GM23338 (cell line): Measurements from ENCODE around the gene PAPPA2. TPM values are rescaled to one million over a fixed set of nuclear protein-coding genes. Genes with fewer than 3 reads are reported as not detected.

Experiments used
- ATAC-seq: fragments of 200-7000 bp; cut with Tn5 transposase; 3 replicates; pipeline ENCODE4 v1.9.1; 2020
- DNase-seq: peaks from one replicate; pipeline ENCODE4 v3.0.0-alpha.2; 2015; ENCODE audit warnings: low spot score
- H2AFZ ChIP-seq: fragments of 200-600 bp; sonication (generic); 2 replicates; pipeline ENCODE4 v1.8.0; 2016; ENCODE audit warnings: antibody characterized with exemption, mild to moderate bottlenecking, moderate library complexity
- H3F3A ChIP-seq: fragments of 200-600 bp; sonication (generic); replicated peaks from 2 replicates; pipeline ENCODE4 v1.8.0; 2017; ENCODE audit warnings: antibody characterized with exemption, mixed run types, low read depth
- H3K27ac ChIP-seq: fragments of 200-600 bp; sonication (generic); 2 replicates; pipeline ENCODE4 v1.6.1; 2016; ENCODE audit warnings: low read depth
- H3K27me3 ChIP-seq: fragments of 200-600 bp; sonication (generic); 2 replicates; pipeline ENCODE4 v1.8.0; 2016; ENCODE audit warnings: mild to moderate bottlenecking, mixed run types, moderate library complexity; ENCODE audit not compliant: insufficient read depth
- H3K36me3 ChIP-seq: fragments of 200-600 bp; sonication (generic); 2 replicates; pipeline ENCODE4 v1.8.0; 2016; ENCODE audit warnings: mild to moderate bottlenecking; ENCODE audit not compliant: insufficient read depth
- H3K4me1 ChIP-seq: fragments of 200-600 bp; sonication (generic); 2 replicates; pipeline ENCODE4 v1.8.0; 2016; ENCODE audit warnings: mild to moderate bottlenecking, moderate library complexity; ENCODE audit not compliant: insufficient read depth
- H3K4me2 ChIP-seq: fragments of 200-600 bp; sonication (generic); 2 replicates; pipeline ENCODE4 v1.7.1; 2017; ENCODE audit warnings: mixed run types
- H3K4me3 ChIP-seq: fragments of 200-600 bp; sonication (generic); 2 replicates; pipeline ENCODE4 v1.6.1; 2016; ENCODE audit warnings: mixed run types
- H3K79me2 ChIP-seq: fragments of 200-600 bp; sonication (generic); replicated peaks from 2 replicates; pipeline ENCODE4 v1.8.0; 2017; ENCODE audit warnings: mild to moderate bottlenecking; ENCODE audit not compliant: insufficient read depth
- H3K9me2 ChIP-seq: fragments of 200-600 bp; sonication (generic); 2 replicates; pipeline ENCODE4 v1.8.0; 2017; ENCODE audit not compliant: insufficient read depth
- H4K20me1 ChIP-seq: fragments of 200-600 bp; sonication (generic); replicated peaks from 2 replicates; pipeline ENCODE4 v1.8.0; 2017; ENCODE audit warnings: mild to moderate bottlenecking; ENCODE audit not compliant: insufficient read depth
- H3K27ac Mint-ChIP-seq: 2 replicates; pipeline ENCODE4 v1.8.0; 2020; ENCODE audit warnings: inconsistent platforms, mild to moderate bottlenecking, moderate library complexity, mixed read lengths
- H3K27me3 Mint-ChIP-seq: 3 replicates; pipeline ENCODE4 v1.8.0; 2022; ENCODE audit warnings: low read depth, mild to moderate bottlenecking, moderate library complexity, mixed read lengths, inconsistent platforms; ENCODE audit not compliant: insufficient read depth, poor library complexity
- H3K36me3 Mint-ChIP-seq: 3 replicates; pipeline ENCODE4 v1.8.0; 2021; ENCODE audit warnings: low read depth, mild to moderate bottlenecking, inconsistent platforms, moderate library complexity, mixed read lengths
- H3K4me1 Mint-ChIP-seq: 3 replicates; pipeline ENCODE4 v1.8.0; 2020; ENCODE audit warnings: mild to moderate bottlenecking, inconsistent platforms, mixed read lengths
- H3K4me3 Mint-ChIP-seq: 3 replicates; pipeline ENCODE4 v1.8.0; 2021; ENCODE audit warnings: moderate library complexity, mild to moderate bottlenecking, inconsistent platforms, mixed read lengths
- H3K9me3 Mint-ChIP-seq: 3 replicates; pipeline ENCODE4 v1.8.0; 2020; ENCODE audit warnings: moderate library complexity, mild to moderate bottlenecking, inconsistent platforms, mixed read lengths
- CREB1 ChIP-seq: fragments of 250-450 bp; sonication (Bioruptor Pico); IDR thresholded peaks from 2 replicates; pipeline ENCODE4 v1.5.0; 2020; ENCODE audit warnings: low read depth, mild to moderate bottlenecking, moderate library complexity
- CTCF ChIP-seq, 2 experiments: fragments of 200-600 bp in 1 of 2; sonication (generic) in 1 of 2; conservative IDR thresholded peaks; 2 replicates each; pipeline versions ENCODE4 v1.5.1 to v1.6.1; 2016 to 2017; ENCODE audit warnings: antibody characterized with exemption in 2 of 2, low read depth in 2 of 2, mild to moderate bottlenecking in 2 of 2, moderate library complexity in 1 of 2
- ETS1 ChIP-seq: IDR thresholded peaks from 2 replicates; pipeline ENCODE4 v1.6.1; 2016; ENCODE audit warnings: antibody characterized with exemption
- EZH2 ChIP-seq: fragments of 200-600 bp; sonication (generic); IDR thresholded peaks from one replicate; pipeline ENCODE4 v1.8.0; 2017; ENCODE audit warnings: antibody characterized with exemption, mild to moderate bottlenecking, low read depth; ENCODE audit not compliant: unreplicated experiment
- EZH2phosphoT487 ChIP-seq: fragments of 200-600 bp; sonication (generic); IDR thresholded peaks from one replicate; pipeline ENCODE4 v1.8.1; 2018; ENCODE audit warnings: antibody characterized with exemption; ENCODE audit not compliant: unreplicated experiment
- JUNB ChIP-seq: IDR thresholded peaks from one replicate; pipeline ENCODE4 v1.6.1; 2016; ENCODE audit warnings: antibody characterized with exemption; ENCODE audit not compliant: unreplicated experiment
- NANOG ChIP-seq: IDR thresholded peaks from 2 replicates; pipeline ENCODE4 v1.6.1; 2016; ENCODE audit warnings: antibody characterized with exemption, borderline replicate concordance
- POLR2AphosphoS5 ChIP-seq: IDR thresholded peaks from 2 replicates; pipeline ENCODE4 v1.6.1; 2016; ENCODE audit warnings: antibody characterized with exemption, low read depth
- REST ChIP-seq: IDR thresholded peaks from one replicate; pipeline ENCODE4 v1.6.1; 2018; ENCODE audit warnings: antibody characterized with exemption; ENCODE audit not compliant: unreplicated experiment
- STAT1 ChIP-seq: IDR thresholded peaks from one replicate; pipeline ENCODE4 v1.6.1; 2016; ENCODE audit warnings: antibody characterized with exemption; ENCODE audit not compliant: unreplicated experiment
- ZNF114 ChIP-seq: fragments of 250-450 bp; sonication (Bioruptor Pico); IDR thresholded peaks from 2 replicates; pipeline ENCODE4 v1.5.0; 2020; ENCODE audit warnings: mild to moderate bottlenecking, moderate library complexity
- ZNF331 ChIP-seq: fragments of 250-450 bp; sonication (Bioruptor Pico); IDR thresholded peaks from 2 replicates; pipeline ENCODE4 v1.5.0; 2020; ENCODE audit warnings: low read depth, mild to moderate bottlenecking, moderate library complexity
- ZNF462 ChIP-seq: fragments of 250-450 bp; sonication (Bioruptor Pico); IDR thresholded peaks from 2 replicates; pipeline ENCODE4 v1.5.0; 2020; ENCODE audit warnings: mild to moderate bottlenecking, moderate library complexity
- polyA plus RNA-seq: library from polyadenylated mRNA; unstranded; fragments of >200 nt; fragmentation: Nextera tagmentation; extraction: Ambion mirVana; gene quantifications from 2 replicates; pipeline ENCODE4 v1.2.1, GENCODE V29; 2016
- total RNA-seq: library from RNA; depleted of rRNA; stranded (reverse); fragments of >200 nt; shearing (Covaris generic); gene quantifications from 2 replicates; pipeline ENCODE4 v1.2.3, GENCODE V29; 2014

Gene PAPPA2
- total and polyA plus RNA-seq, 2 experiments from 2014 or later, result 1.4 to 1.7 TPM

GRCh38 chr1:176852124-176852523, 389.1 kb downstream of the PAPPA2 start:
- no peaks in the 10 kb centered on the region for H4K20me1 ChIP-seq
- no peak overlapping the region for H3K4me2 ChIP-seq
- H3F3A ChIP-seq, result no peaks in the 10 kb centered on the region
- H3K27me3 ChIP-seq, result no peaks in the 10 kb centered on the region
- no peak for ATAC-seq
- no peak overlapping the region for H3K4me3 Mint-ChIP-seq
- H3K27ac ChIP-seq, result no peak overlapping the region
- no peaks in the 10 kb centered on the region for H3K4me1 Mint-ChIP-seq
- TF ChIP-seq EZH2phosphoT487 (no peak), CTCF (conservative IDR thresholded peaks at IDR 0.05; ENCODE audit: low read depth in 2 of 2) (no peak), REST (no peak), ZNF114 (CRISPR knock-in tag) (no peak), EZH2 (no peak), POLR2AphosphoS5 (no peak), ZNF331 (CRISPR knock-in tag) (no peak), ETS1 (no peak), CREB1 (CRISPR knock-in tag) (no peak), STAT1 (no peak), ZNF462 (CRISPR knock-in tag) (no peak), NANOG (no peak), JUNB (no peak)
- no peaks in the 10 kb centered on the region for H3K27me3 Mint-ChIP-seq
- no peaks in the 10 kb centered on the region for H3K36me3 ChIP-seq
- no peaks in the 10 kb centered on the region for H3K9me3 Mint-ChIP-seq
- DNase-seq, result no peak
- H3K9me2 ChIP-seq, result no peaks in the 10 kb centered on the region
- no peaks in the 10 kb centered on the region for H3K4me1 ChIP-seq
- H3K27ac Mint-ChIP-seq, result no peak overlapping the region
- no peaks in the 10 kb centered on the region for H3K79me2 ChIP-seq
- H3K36me3 Mint-ChIP-seq, result no peaks in the 10 kb centered on the region
- H3K4me3 ChIP-seq, result no peak overlapping the region
- no peak overlapping the region for H2AFZ ChIP-seq
